NCI-H128 (cell line): ENCODE measurements around the gene MLLT3.

ENCODE experiments used
- DNase-seq: peaks from one replicate; lab custom pipeline; 2025; ENCODE audit not compliant: unreplicated experiment; lab: John Stamatoyannopoulos, UW

The MLLT3 gene

DNA sequence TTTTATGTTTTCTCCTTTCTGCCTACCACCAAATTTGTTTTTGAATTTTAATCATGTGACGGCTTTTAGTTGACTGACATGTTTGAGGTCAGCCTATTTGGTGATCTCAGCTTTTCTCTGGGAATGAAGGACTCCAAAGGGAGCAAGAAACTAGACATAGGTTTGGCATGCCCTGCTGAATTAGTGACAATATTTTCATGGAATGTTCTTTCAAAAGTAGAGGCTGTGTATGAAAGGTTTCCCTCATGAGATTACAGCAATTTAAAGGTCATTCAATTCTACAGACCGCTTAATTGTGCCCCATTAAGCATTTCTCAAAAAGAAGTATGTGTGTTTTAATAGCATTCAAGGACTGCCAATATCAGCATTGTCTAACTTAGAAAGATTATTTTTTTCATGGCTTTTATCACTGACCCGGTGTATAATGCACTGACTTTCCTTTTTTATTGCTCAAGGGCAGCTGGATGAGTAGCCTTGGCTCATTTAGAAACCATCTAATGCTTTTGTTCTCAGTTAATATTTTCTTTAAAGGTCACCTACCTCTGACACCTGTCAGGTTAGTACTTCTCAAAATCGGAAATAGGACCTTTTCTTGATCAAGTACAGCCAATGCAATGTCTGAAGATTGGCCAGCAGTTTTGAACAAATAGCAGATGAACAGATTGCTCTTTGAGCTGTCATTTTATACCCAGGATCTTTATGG is 8.1 kb upstream of the MLLT3 start:
- DNase-seq, result no peak

DNA sequence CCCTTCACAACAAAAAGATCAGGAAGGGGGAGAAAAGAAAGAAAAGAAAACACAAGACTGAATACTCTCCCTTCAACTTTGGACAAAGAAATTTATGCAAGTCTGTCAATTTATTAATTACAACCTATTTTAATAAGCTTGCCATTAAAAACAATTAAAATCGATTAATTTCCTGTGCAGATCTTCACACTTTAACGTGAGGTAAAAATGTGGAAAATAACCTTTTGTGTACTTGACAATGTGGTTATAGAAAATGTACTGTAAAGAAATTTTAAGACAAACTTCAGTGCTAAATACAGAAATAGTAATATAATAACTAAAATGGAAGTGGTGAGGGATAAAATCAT is 2.7 kb upstream of the MLLT3 start:
- DNase-seq, result no peak

DNA sequence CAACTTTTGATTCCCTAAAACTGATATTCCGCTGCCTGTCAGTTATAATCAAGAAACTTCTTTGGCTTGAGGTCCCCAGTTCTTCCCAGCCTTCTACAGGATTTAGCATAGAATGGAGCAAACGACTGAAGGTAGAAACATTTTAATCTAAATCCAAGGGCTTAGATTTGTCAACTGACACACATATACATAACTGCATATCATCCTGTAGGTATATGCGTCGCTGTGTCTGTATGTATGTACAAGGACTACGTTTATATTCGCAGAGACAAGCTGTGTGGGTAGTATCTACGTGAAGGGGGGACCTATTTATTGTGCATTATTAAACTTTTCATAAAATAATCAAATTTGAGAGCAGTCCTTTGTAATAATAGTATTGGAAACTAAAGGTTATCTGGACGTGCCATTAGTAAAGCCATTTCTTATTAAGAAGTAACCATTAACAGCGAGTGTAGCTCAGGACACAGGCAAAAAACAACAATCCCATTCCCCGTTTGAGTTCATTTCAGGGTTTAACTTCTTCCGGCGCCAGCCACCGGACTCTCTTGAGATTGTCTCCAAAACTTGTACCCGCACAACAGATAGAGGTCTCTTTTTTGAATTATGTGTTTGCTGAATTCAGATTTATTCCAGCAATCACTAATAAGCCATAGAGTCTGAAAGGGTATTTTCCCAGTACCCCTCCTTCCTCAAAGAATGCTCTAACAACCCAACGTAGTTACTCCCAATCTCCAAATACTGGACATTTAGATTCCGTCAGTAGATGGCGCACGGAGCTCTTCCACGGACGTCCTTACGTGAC is 2.1 kb upstream of the MLLT3 start:
- peak; percentile 79 for DNase-seq

DNA sequence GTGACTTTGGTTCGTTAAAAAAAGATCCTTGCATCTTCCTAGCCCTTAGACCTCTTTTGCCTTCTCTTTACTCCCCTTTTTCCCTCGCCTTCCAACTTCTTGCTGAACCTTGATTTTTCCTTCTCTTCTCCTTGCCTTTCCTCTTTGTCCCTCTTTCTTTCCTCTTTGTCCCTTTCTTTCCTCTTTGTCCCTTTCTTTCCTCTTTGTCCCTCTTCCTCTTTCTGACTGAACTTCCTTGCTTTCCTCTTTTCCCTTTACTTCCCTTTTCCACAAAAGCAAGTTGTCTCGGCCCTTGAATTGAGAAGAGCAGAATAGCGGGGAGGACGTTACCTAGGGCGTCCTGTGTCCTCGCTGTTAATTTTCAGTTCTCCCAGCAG is 1.4 kb upstream of the MLLT3 start:
- DNase-seq, result no peak

DNA sequence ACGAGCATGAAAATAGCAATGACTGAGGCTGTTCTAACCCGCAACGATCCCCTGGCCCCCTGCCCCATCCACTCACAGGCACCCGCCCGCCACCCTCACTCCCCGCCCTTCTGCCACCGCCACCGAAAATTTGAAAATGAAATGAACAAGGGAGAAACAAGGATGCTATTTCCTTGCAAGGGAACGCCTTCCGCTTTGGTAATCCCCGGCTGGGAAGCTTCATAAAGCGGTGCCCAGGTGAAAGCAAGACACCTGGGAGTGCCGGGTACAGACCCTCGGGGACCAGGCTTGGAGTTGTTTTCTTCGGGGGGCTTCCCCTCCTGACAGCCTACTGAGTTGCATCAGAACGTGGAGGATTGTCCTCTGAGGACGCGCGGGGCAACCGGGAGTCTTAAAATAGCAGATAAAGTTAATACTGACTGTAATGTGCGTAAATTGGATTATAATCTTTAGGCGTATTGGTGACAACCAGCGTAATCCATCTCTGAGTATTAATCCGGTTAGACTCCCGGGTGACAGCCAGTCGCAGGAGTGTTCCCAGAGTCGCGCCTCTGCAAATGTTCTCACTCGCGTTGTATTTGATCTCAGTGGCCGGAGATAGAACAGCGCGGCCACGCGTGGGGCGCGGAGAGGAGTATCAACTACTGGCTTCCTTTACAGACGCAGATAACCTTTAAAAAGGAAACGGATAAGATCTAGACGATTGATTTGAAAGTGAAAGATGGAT is 885 bp upstream of the MLLT3 start:
- no peak for DNase-seq

DNA sequence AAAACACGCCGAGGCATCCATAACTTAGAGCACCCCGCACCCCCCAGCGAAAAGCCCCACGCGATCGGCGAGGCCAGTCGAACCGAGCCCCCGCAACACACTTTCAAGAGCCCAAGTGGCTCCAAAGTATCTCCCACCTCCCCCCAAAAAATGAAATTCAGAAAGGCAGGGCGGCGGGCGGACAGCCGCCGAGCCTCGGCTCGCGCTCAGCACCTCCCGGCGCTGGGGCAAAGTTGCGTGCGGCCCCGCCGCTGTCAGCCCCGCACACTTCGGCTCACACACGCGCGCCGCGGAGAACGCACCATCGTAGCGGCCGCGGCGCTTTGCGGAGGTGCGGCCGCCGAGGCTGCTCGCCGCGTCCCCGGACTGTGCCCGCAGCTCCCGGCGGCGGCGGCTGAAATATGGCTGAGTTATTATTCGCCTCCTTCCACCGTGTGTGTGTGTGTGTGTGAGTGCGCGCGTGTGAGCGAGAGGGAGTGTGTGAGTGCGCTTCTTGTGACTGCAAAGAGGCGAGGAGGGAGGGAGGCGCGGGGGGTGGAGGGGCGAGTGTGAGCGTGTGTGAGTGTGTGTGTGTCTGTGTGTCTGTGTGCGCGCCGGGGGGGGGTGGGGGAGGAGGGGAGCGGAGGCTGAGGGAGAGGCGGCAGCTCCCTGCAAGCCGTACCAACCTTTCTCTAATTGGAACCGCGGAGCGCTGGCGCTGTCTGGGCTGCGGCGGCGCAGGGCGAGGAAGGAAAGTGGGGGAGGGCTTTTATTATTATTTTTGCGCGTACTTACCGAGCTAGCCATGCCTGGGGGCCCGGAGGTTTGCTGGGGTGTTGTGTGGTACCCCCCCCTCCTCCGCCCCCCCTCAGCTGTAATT is 599 bp downstream of the MLLT3 start:
- DNase-seq, result no peak

DNA sequence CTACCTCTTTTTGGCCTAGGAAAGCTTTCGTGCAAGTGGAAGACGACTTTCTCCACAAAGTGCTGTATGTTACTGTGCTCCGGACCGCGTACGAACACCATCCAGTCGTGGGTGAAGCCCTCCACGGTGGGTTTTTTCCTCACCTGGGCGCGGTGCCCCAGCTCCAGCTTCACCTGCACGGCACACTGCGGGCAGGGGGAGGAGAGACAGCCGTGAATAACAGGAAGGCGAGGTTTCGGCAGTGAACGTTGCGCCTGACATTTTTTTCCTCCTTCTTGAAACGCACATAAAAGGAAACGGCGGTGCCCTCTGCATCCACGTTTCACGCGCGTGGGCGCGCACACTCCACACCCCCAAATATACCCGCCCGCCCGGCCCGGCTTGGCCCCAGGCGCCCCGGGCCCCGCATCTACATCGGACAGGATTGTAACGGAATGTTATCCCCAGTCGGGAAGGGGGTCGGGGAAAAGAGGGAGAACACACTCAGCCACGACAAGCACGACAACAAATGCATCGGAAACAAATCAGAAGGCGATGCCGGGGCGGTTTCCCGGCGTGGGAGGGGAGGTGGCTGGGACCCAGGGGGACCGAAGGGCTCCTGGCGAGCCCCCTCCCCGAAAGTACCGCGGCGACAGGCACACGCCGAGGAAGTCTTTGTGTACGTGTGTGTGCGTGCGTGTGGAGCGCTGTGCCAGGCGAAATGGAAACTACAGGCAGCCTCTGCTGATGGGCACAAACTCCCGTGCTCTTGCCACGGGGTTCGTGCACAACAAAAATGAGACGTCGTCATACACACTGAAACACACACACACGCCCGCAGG is 1.4 kb downstream of the MLLT3 start:
- no peak for DNase-seq

DNA sequence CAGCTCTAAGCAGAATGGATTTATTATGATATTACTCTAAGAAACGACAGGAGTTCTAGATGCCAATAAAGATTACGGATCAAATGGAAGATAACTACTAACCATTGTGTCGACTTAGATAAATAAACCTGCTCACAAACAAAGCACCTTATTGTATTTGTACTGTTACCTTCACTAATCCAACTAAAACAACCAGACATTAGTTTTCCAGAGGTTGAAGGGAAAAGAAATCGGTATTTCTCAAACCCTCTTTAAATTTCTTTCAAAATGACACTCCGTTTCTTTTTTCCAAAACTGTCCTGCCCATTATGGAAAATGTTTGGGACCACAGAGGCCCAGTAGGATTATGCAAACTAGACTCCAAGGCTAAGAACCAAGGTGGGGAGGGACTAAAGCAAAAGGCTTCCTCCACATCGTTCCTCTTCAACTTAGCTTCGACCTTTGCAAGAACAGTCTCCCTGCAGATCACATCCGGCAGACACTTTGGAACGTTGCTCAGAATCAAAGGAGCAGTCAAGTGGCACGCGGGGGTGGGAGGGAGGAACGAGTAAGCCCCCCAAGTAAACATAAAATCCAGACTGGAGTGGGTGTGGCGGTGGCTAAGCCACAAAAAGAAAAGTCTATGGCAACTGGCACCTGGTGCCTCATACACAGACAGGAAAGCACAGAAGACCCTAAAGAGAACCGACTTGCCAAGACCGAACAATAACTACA is 2.7 kb downstream of the MLLT3 start:
- DNase-seq, result no peak

DNA sequence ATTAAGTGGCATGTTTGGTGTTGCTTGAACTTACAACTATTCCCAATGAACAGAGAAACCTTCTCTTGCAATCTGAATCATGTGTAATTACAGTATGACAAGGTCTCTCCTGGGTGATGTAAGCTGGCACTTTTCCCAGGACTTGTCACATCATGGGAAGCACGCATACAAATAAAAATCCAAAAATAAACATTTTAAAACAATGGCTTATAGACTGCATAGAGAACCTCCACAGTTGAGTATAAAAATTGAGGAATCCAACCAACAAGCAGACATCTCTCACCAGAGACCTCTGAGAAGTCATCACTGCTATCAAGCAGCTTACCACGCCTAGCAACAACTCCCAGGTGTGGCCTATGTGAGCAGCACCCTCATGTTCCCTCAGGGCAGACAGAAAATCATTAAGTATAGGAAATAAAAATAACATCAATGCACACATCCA is 3.9 kb downstream of the MLLT3 start:
- no peak for DNase-seq

DNA sequence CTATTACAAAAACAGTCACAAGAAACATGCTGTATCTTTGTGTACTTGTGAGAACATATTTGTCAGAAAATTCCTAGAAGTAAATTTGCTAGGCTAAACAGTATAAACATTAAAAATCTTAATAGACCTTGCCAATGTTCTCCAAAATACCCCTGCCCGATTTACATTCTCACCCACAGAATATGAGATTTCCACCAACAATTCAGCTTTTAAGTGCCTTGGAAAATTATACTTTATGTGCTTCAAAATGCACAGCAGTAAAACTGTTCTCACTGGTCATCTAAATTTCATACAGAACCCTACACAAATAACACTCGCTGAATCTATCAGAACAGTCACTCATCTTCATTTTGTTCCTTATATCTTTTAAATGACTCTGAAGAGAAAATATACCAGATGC is 5.5 kb downstream of the MLLT3 start:
- DNase-seq, result no peak

DNA sequence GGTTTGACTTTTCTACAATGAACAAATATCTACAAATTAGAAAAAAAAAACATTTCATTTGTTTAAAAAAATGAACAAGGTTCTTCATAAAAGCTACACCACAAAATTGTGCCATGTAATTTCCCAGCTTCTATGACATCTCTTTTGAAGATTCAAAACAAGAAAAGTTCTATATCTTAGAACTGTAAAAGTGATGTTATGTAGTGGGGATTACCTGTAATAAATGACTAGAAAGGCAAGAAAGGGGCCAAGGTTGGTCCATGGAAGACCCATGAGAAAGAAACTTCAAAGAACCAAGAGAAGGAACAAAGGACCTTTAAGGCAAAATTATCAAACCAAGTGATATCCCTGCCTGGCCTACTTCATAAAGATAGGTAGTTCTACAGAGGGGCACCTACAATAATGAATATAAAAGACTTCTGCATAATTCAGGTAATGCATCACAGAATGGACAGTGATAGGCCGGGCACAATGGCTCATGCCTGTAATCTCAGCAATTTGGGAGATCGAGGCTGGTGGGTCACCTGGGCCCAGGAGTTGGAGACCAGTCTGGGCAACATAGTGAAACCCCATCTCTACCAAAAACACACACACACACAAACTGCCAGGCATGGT is 7.6 kb downstream of the MLLT3 start:
- DNase-seq, result no peak

DNA sequence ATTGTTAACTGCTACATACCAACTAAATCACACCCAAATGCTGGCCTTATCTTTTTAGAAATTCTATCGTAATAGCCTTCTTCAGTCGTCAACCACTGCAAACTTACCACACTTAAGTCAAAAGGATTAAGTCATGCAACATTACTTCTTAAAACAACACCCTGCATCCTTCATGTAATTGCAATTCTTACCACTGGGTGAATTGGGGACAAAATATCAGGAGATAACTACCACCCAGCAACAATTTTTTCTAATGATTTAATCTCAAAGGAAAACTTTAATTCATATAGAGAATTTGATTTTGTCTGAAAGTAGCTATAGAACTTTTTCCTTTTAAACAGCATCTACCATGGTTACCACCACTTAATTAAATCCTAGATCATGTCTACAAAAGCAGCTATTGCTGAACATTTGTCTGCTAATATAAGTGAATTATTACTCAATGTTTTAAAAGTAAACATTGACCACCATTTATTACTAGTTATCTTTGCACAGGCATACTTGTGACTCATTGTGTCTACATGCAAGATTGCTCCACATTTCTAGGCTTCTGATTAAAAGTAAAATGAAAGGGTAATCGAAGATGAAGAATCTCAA is 10.5 kb downstream of the MLLT3 start:
- DNase-seq, result no peak

DNA sequence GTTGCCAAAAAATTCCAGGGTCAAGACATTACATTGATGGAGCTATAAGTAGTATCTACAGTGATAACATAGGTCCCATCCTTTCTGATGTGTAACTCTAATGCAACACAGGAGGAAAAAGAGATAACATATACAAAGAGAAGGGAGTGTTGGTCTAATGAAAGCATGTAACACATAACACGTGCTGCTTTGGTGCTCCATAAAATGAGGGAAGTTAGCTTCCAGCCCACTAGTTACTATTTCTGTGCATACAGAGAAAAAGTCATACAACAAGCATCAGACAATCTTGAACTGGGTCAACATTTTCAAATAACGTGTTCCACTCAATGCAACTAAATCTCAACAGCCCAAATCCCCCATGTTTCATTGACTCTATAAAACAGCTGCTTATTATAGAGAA is 11.7 kb downstream of the MLLT3 start:
- DNase-seq, result no peak

DNA sequence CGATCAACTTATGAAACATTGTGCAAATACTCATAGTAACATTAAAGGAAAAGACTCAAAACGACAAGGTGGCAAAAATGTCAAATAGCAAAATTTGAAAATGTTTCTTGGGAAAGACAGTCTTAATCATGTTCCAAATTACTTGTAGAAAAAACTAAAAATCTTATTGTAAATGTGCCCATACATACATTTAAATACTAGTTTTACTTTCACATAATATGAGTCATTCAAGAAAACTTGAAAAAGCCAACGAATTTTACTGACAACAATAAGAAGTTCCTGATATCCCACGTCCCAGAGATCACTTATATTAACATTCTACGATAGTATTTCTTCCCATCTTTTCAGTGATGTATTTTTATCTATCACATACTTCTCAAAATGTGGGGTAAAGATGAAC is 13.7 kb downstream of the MLLT3 start:
- no peak for DNase-seq

DNA sequence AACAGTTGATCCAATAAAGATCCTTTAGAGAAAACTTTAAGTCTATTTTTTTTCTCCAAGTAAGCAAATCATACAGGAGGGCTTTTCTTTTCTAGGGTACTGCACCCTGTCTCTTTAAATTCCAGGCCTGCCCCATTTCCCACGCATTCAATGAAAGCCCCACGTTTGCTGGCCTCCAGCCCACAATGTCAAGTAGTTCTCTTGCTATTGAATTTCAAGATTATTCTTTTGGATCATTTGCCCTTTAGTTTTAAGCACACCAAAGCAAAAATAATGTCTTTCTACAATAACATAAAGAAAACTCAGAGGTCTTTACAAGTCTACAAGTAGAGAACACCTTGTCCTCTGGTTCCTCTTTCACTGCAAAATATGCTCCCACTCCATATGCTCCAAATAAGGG is 15.6 kb downstream of the MLLT3 start:
- no peak for DNase-seq

DNA sequence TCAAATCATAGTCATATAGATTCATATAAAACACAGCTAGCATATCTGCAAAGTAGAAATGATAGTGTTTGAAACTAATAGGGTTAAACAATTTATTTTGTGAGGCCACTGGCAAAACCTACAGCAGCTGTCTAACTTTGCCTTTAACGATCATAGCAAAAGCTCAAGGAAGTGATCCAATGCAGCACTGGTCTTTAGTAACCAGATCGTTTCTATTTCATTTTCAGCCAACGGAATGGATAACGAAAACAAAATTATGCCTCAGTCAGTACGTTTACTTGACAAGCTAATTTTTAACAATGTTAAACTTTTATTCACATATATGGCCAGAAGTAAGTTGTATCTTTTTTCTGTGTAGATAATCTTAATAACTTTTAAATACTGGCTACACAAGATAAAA is 17.7 kb downstream of the MLLT3 start:
- DNase-seq, result no peak

DNA sequence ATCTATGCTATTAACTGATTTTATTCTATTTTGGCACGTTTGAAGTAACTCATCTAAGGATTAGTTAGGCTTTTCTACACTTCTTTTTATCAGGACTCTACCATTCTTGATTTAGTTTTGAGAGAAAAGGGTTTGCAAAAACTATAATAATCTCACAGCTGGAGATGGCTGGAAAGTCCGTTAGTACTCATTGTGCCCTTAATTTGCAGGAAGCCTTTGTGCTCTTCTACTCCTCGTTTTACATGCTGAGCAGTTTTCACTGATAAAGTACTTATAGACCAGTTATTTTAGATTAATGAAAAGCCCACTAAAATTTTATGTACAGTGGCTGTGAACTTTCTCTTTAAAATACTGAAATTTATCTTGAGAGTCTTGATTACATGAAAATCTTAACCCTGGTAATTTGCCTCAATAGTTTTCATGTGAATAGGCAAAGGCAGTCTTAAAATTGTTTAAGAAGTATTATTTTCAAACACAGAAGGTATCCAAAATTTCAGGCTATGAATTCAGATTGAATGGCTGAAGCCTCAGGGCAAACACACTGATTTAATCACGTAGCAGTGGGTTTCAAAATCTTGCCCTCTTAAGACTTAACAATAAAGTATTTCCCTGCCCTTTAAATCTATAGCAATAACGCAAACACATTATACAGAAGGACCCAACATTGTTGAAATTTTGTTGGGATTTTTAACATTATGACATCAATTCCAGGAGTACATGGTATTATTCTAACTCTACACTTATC is 18.6 kb downstream of the MLLT3 start:
- DNase-seq, result no peak

DNA sequence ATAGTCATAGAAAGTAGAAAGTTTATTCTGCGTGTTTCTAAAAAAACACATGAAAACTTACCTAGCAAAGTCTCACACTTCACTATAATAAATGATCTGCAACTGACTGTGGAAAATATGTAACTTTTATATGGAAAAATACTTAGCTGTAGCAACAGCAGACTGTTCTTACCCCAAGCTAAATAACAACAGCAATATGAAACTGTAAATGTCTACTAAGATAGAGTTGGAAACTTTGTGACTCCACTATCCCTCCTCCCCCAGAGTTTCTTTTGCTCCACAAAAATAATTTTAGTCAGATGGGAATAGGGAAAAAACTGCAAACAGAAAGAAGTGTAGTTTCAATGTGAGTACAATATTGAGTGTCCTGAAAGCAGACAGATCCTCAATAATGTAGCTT is 21.0 kb downstream of the MLLT3 start:
- DNase-seq, result no peak
